LNCaP clone FGC (cell line): ENCODE data around the gene ARHGAP22.

Experiments used
- DNase-seq: peaks from one replicate; pipeline ENCODE4 v3.0.0-alpha.2; 2011; ENCODE audit warnings: low read depth
- H3K4me3 ChIP-seq: 2 replicates; pipeline ENCODE4 v1.5.1; 2011; ENCODE audit warnings: mild to moderate bottlenecking, low read depth, low read length, control low read depth
- TF ChIP-seq, protein P1 (sequence below): IDR thresholded peaks from 2 replicates; pipeline ENCODE4 v1.5.1; 2012; ENCODE audit warnings: mild to moderate bottlenecking; ENCODE audit not compliant: control insufficient read depth, insufficient read depth; ENCODE audit errors: extremely low read depth

The ARHGAP22 gene

DNA sequence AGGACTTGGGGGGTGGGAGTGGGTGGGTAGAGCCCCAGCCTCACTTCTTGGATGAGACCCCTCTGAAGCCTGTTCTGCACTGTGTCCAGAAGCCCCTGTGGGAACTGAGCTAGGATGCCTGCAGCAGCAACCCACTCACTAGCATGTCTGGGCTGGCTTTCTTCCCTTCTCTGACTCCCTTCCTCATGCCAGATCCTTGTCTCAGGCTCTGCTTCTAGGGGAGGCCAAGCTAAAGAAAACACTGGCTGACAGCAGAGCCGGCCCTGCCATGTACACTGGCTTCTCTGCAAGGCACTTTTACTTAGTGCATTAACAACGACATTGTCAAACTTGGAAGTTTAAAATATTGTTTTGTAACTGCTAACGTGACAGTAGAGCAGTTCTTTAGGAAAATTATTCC, 50.2 kb downstream of the ARHGAP22 start:
- DNase-seq: no peak
- no peak overlapping the region for H3K4me3 ChIP-seq
- TF ChIP-seq, protein P1, sequence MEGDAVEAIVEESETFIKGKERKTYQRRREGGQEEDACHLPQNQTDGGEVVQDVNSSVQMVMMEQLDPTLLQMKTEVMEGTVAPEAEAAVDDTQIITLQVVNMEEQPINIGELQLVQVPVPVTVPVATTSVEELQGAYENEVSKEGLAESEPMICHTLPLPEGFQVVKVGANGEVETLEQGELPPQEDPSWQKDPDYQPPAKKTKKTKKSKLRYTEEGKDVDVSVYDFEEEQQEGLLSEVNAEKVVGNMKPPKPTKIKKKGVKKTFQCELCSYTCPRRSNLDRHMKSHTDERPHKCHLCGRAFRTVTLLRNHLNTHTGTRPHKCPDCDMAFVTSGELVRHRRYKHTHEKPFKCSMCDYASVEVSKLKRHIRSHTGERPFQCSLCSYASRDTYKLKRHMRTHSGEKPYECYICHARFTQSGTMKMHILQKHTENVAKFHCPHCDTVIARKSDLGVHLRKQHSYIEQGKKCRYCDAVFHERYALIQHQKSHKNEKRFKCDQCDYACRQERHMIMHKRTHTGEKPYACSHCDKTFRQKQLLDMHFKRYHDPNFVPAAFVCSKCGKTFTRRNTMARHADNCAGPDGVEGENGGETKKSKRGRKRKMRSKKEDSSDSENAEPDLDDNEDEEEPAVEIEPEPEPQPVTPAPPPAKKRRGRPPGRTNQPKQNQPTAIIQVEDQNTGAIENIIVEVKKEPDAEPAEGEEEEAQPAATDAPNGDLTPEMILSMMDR: no peak

DNA sequence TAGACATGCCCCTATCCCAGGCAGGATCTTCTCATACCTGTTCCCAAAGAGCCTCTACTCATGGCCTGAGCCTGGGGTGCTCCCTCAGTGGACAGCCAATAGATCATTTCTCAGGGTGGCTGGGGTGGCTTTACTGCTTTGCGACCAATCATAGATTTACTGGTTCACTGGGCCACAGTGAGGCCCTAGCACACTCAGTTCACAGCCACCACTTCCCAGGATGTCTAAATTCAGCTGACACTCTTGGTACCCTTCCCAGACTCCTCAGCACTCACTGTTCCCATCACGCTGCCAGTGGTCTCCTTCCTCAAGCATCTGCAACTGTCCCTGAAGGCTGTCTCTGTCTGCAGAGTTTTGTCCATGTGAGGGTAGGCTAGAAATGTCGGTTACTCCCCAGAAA, 50.6 kb downstream of the ARHGAP22 start:
- DNase-seq: no peak
- TF ChIP-seq, protein P1: no peak
- no peak overlapping the region for H3K4me3 ChIP-seq

DNA sequence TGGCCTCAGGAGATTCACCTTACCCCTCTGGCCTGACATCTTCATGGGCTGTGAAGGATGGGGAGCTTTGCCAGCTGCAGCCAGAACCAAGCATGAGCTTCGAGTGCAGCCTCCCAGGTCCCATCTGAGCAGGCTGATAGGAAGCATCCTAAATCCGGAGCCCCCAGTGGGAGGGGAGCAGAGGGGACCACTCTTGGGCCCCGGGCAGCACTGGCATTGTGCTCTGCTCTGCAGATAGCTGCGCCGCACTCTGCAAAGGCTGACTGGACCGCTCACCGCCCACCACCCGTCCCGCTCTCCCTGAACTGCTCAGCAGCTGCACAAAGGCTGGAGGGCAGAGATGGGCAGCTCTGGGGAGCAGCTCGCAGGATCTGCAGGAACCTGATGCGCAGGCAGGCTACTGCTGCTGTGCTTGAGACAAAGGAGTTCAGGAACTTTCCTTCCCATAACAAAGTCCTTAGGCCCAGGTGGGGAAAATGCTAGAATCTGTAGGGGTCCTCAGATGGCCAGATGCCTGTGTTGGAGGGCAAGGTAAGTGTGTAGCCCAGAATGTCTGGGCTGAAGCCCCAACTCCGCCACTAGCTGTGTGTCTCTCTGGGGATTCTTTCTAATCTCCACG, 51.8 kb downstream of the ARHGAP22 start:
- no peak for DNase-seq
- TF ChIP-seq, protein P1: no peak
- no peak overlapping the region for H3K4me3 ChIP-seq

DNA sequence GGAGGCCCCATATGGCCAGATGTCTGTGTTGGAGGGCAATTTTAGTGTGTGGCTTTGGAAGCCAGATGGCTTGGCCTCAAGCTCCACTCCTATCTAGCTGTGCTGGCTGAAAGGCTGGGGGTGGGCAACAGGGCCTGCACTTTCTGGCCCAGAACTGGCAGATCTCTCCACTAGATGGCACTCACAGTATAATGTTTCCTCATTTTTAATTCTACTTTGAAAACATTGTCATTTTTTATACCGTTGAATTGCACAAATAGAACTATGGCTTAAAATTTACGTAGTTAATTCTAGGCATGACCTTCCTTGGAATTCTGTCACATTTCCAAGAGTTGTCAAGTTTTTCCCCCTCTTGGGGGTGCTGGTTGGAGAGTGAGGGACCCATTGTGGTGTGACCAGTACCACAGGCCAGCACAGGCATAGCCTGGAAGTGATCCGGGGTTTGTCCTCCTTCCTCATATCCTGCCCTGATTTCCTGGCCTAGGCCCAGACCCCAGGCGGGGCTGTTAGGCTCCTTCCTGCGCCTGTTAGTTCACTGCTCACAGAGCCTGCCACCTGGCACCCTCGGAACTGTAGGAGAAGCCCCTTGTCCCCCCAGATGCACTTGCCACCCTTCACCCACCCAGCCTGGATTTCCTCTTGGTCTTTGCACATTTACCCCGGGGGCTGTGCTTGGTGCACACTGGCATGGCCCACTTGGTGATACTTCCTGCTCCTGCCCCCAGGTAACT, 52.8 kb downstream of the ARHGAP22 start:
- TF ChIP-seq, protein P1: peak; percentile 75

DNA sequence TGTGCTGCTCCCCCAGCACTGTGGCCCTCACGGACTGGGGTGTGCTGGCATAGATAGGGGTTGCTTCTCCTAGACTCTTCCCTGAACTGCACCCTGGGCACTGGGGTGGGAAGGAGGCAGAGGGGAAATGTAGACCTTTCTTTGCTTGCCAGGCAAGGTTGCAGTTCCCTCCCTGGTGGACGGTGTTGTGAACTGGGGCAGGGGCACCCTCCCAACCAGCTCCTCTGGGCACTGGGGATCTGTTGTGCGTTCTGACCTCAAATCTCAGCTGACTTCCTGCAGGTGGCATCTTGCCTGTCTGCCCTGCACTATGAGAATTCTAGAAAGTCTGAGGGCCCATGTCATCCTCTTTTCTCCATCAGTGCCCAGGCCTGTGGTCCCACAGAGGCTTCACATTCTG, 53.9 kb downstream of the ARHGAP22 start:
- H3K4me3 ChIP-seq: no peak overlapping the region
- TF ChIP-seq, protein P1: no peak
- no peak for DNase-seq

More for the DNA sequence above, 52.8 kb downstream of the ARHGAP22 start:
- no peak overlapping the region for H3K4me3 ChIP-seq
- DNase-seq: no peak

DNA sequence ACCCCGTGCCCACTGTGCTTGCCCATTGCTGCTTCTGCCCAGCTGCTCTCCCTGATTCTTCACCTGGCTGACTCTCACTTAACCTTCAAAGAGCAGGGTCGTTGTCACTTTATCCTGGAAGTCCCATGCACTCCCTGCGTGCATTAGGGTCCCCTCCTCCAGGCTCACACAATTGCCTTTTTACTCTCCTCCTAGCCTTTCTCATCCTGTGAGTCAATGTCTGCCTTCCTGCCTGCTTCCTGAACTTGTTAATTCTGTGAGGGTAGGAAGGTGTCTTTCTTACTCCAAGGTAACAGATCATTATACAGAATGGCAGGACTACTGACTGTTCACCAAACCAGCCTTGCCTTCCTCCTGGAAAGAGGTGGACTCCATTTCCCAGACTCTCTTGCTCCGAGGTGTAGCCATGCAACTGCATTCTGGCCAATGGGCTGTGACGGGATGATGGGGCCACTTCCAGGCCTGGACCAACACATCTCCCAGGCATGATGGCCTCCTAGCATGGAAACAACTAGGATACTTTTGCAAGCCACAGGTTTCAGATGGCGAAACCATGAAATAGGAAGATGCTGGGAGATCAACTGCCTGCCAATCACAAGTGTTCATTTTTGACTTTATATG, 54.7 kb downstream of the ARHGAP22 start:
- no peak for DNase-seq
- TF ChIP-seq, protein P1: no peak
- H3K4me3 ChIP-seq: no peak overlapping the region
